Naive thymus-derived CD8-positive, alpha-beta T cell (primary cell): Measurements from ENCODE around the gene CTNNBL1. TPM values are rescaled to one million over a fixed set of nuclear protein-coding genes. Genes with fewer than 3 reads are reported as not detected.
"Not testable (repeated sequence)": the region's sequence is repeated elsewhere in the genome, so short reads cannot be mapped to it uniquely, and the experiment has no call there.

Source experiments
- ATAC-seq, 2 donors: fragments of 150-1000 bp; cut with Tn5 transposase in 1 of 2; sonication (Bioruptor Pico), chemical (Tn5 transposase) in 1 of 2; 1 replicate in 1 of 2; 2 replicates in 1 of 2; pipeline ENCODE4 v1.10.0; 2021; ENCODE audit warnings: mild to moderate bottlenecking in 2 of 2, moderate library complexity in 2 of 2
- POLR2A ChIA-PET: fragments of 350-600 bp; sonication (Branson Sonifier 250); formaldehyde crosslinking; loops from one replicate; lab custom pipeline; 2021; ENCODE audit warnings: antibody characterized with exemption; lab: Charles Lee
- DNase-seq, 10 donors: peaks; one replicate each; pipeline versions ENCODE4 v3.0.0 to v3.0.0-alpha.2; 2020 to 2022
- H3K27ac Mint-ChIP-seq, 10 donors: one replicate each; pipeline ENCODE4 v1.8.0; 2020 to 2022; ENCODE audit warnings: mild to moderate bottlenecking in 10 of 10, mixed read lengths in 10 of 10, moderate library complexity in 4 of 10, inconsistent platforms in 1 of 10
- H3K27me3 Mint-ChIP-seq, 5 donors: one replicate each; pipeline ENCODE4 v1.8.0; 2021 to 2022; ENCODE audit warnings: mixed read lengths in 5 of 5
- H3K36me3 Mint-ChIP-seq, 3 donors: one replicate each; pipeline ENCODE4 v1.8.0; 2020 to 2022; ENCODE audit warnings: mixed read lengths in 3 of 3, mild to moderate bottlenecking in 2 of 3, inconsistent platforms in 1 of 3
- H3K4me1 Mint-ChIP-seq, 4 donors: one replicate each; pipeline ENCODE4 v1.8.0; 2021 to 2022; ENCODE audit warnings: mixed read lengths in 4 of 4
- H3K4me3 Mint-ChIP-seq, 10 donors: one replicate each; pipeline ENCODE4 v1.8.0; 2020 to 2022; ENCODE audit warnings: mild to moderate bottlenecking in 10 of 10, mixed read lengths in 10 of 10, moderate library complexity in 6 of 10, inconsistent platforms in 1 of 10
- H3K9me3 Mint-ChIP-seq, 9 donors: one replicate each; pipeline ENCODE4 v1.8.0; 2020 to 2022; ENCODE audit warnings: mixed read lengths in 9 of 9, mild to moderate bottlenecking in 3 of 9, inconsistent platforms in 1 of 9, moderate library complexity in 1 of 9
- polyA plus RNA-seq, 3 donors: library from polyadenylated mRNA; unstranded; fragments of 300-500 nt; fragmentation: Illumina TruSeq; gene quantifications; one replicate each; pipeline ENCODE4 v1.2.3, GENCODE V29; 2021
- total RNA-seq, 8 experiments: library from RNA in 2 of 8; stranded (reverse) in 2 of 8; gene quantifications; one replicate each; pipeline ENCODE4 v1.2.3 and lab custom pipeline; 2021 to 2026

Gene CTNNBL1
- total and polyA plus RNA-seq, 5 experiments from 2014 or later, result 46.9 to 95.8 (median 85.1) TPM

DNA sequence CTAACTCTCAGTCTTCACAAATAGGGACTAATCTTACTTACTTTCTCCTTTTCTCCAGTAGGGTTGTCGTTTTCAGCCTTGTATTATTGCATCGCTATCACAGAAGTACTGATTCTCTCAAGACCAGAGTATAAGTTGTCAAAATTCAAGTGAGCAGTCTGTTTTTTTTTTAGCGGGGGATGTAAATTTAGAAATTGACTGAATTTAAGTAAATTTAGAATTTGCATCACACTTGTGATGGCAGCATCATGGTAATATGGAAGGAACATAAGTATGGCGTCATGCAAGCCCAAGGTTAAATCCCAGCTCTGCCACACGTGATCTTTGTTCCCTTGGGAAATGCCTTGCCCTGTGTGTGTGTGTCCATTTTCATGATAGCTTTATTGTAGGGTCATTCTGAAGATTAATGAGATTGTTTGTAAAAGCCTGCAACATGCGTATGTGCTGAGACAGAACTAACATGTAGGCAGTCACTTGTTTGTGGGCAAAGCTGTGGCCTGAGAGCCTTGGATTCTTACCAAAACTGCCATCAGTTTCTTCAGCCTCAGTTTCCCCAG, 156.3 kb downstream of the CTNNBL1 start:
- no peaks in the 10 kb centered on the region for H3K9me3 Mint-ChIP-seq
- H3K27me3 Mint-ChIP-seq, result no peaks in the 10 kb centered on the region
- peaks cover 0 to 82% (median 24%) of the 10 kb centered on the region in 3 donors for H3K36me3 Mint-ChIP-seq
- peaks cover 0 to 2% (median 0%) of the 10 kb centered on the region in 4 donors for H3K4me1 Mint-ChIP-seq
- ATAC-seq, result no peak
- no peak for DNase-seq
- H3K4me3 Mint-ChIP-seq, result no peak overlapping the region
- H3K27ac Mint-ChIP-seq, result no peak overlapping the region
- POLR2A ChIA-PET, result no interaction called here

DNA sequence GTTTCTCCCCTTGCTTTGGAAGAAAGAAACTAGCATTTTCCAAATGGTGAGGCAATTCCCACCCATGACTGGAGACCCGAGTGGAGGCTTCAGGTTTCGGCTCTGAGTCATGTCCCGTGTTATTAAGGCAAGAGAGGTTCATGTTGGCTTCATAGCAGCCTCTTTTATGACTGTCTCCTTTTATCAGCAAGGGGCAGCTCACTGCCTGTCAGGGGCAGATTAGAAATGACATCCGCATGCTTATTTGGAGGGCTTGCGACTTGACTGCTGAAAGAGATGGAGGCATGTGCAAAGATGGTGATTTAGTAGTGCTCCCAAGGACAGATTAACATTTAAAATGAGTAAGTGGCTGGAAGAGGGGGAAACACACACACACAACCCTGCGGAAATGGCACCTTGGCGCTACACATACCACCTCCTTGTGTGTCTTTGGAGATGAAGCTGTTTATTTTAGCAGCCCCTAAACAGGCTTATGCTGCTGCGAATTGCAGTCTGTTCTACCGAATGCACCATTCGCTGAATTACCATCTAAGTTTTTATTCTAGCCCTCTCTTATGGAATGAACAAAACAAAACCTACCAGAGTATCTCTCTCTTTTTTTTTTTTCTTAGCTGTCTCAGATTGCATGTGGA, 157.0 kb downstream of the CTNNBL1 start:
- POLR2A ChIA-PET, result no interaction called here
- ATAC-seq, result no peak
- no peak overlapping the region for H3K27ac Mint-ChIP-seq
- H3K4me3 Mint-ChIP-seq, result no peak overlapping the region
- H3K4me1 Mint-ChIP-seq, result peaks cover 0 to 2% (median 0%) of the 10 kb centered on the region in 4 donors
- peaks cover 0 to 81% (median 24%) of the 10 kb centered on the region in 3 donors for H3K36me3 Mint-ChIP-seq
- no peaks in the 10 kb centered on the region for H3K9me3 Mint-ChIP-seq
- no peaks in the 10 kb centered on the region for H3K27me3 Mint-ChIP-seq
- DNase-seq, result no peak

DNA sequence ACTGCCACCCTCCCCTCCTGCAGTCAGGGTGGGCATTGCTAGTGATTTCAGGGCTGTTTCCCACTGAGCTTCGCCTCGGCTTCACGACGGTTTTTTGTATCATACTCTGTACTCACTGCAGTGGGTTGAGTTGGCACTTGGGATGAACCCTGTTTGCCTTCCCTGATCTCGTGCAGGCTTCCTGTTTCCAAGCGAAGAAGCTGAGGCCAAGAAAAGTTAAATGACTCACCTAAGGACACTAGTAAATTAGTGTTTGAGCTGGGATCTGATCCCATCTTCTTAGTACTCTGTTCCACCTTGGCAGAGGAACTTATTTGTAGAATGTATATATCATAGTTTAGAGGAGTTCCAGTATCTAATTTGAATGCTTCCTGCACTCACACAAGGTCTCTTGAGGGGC, 158.8 kb downstream of the CTNNBL1 start:
- Mint-ChIP-seq H3K4me1 (peaks cover 0 to 5% (median 0%) of the 10 kb centered on the region in 4 donors), H3K27me3 (no peaks in the 10 kb centered on the region), H3K9me3 (no peaks in the 10 kb centered on the region), H3K36me3 (peaks cover 0 to 74% (median 18%) of the 10 kb centered on the region in 3 donors), H3K27ac (no peak overlapping the region), H3K4me3 (no peak overlapping the region)
- DNase-seq (no peak), ATAC-seq (no peak)
- POLR2A ChIA-PET, result no interaction called here

DNA sequence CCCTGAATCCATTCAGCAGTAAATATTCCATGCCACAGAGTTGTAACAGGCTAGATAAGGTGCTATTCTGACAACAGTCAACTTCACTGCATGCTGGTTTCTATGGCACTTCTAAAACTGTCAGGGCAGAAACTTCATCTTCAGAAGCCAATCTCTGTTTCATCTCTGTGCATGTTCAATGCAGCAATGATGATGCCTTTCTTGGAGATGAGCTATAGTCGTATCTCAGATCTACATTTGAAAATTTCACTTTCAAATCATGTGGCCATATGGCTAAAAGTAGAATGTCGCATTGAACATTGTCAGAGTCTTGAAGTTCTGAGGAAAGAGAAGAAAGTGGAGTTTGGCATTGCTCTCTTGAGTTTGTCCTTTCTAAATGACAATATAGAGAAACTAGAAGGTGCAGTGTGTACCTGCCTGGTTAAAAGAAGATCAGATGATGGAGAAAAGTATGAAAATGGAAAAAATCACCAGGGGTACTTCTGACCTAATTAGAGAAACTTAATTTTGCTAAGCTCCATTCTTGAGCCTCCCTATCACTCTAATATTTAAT, 160.1 kb downstream of the CTNNBL1 start:
- Mint-ChIP-seq H3K4me3 (no peak overlapping the region), H3K27ac (no peak overlapping the region), H3K27me3 (no peaks in the 10 kb centered on the region), H3K36me3 (peaks cover 0 to 73% (median 13%) of the 10 kb centered on the region in 3 donors), H3K9me3 (no peaks in the 10 kb centered on the region), H3K4me1 (peaks cover 0 to 5% (median 0%) of the 10 kb centered on the region in 4 donors)
- ATAC-seq, result no peak
- POLR2A ChIA-PET, result no interaction called here
- no peak for DNase-seq

DNA sequence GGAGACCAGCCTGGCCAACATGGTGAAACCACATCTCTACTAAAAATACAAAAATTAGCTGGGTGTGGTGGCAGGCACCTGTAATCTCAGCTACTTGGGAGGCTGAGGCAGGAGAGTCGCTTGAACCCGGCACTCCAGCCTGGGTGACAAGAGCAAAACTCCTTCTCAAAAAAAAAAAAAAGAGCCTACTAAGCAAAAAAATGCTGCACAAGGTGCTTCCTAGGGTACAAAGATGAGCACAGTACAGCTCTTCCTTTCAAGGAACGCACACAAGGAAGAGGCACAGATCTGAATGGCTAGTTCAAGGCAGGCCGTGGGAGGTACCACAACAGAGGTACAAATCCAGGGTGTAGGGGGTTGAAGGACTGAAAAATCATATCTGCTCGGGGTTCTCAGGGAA, 162.2 kb downstream of the CTNNBL1 start:
- H3K4me1 Mint-ChIP-seq, DNase-seq, H3K4me3 Mint-ChIP-seq, POLR2A ChIA-PET, ATAC-seq, H3K27me3 Mint-ChIP-seq, H3K9me3 Mint-ChIP-seq: not testable (repeated sequence)
- Mint-ChIP-seq H3K27ac (peak overlapping the region in 1 of 10 donors; percentile 23), H3K36me3 (peaks cover 0 to 74% (median 22%) of the 10 kb centered on the region in 3 donors)

GRCh38 chr20:37856932-37857660, 163.3 kb downstream of the CTNNBL1 start:
- ATAC-seq (no peak), DNase-seq (no peak)
- Mint-ChIP-seq H3K9me3 (no peaks in the 10 kb centered on the region), H3K4me1 (peaks cover 0 to 5% (median 0%) of the 10 kb centered on the region in 4 donors), H3K36me3 (peaks cover 0 to 76% (median 16%) of the 10 kb centered on the region in 3 donors), H3K4me3 (no peak overlapping the region), H3K27me3 (no peaks in the 10 kb centered on the region), H3K27ac (peak overlapping the region in 1 of 10 donors; percentile 83)
- POLR2A ChIA-PET, result no interaction called here

DNA sequence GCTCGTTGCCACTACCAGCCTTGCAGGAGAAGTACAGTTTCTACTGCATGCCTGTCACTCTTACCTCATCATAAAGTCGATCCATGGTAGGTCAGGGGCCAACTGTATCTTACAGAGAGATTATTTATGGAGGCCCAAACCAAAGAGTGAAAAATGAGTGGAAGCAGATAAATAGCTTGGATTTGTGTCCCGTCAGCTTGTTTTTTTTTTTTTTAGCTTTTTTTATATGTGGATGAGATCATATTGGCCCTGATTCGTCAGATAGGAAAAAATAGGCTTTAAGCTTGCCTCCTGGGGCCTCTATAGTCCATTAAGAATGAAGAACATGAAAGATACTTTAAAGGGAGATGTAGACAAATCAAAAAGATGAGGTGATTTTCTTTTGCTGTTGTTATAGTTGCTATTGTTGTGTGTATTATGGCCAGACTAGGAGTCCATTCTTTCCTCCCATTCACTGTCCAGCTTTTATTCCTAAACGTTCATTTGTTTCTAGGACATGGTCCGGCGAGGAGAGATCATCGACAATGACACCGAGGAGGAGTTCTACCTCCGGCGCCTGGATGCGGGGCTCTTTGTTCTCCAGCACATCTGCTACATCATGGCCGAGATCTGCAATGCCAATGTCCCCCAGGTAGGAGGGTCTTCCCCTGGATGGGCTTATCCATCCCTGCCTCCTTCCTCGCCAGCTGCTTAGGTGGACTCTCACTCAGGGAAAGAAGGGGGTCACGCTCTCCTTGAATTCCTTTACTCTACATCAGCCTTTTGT, 165.8 kb downstream of the CTNNBL1 start:
- no peak for DNase-seq
- H3K4me1 Mint-ChIP-seq, result peaks cover 0 to 5% (median 0%) of the 10 kb centered on the region in 4 donors
- no peak overlapping the region for H3K4me3 Mint-ChIP-seq
- H3K9me3 Mint-ChIP-seq, result no peaks in the 10 kb centered on the region
- peak overlapping the region in 1 of 10 donors; percentile 22 for H3K27ac Mint-ChIP-seq
- ATAC-seq, result no peak
- peaks cover 0 to 82% (median 24%) of the 10 kb centered on the region in 3 donors for H3K36me3 Mint-ChIP-seq
- no peaks in the 10 kb centered on the region for H3K27me3 Mint-ChIP-seq
- POLR2A ChIA-PET, result no interaction called here

DNA sequence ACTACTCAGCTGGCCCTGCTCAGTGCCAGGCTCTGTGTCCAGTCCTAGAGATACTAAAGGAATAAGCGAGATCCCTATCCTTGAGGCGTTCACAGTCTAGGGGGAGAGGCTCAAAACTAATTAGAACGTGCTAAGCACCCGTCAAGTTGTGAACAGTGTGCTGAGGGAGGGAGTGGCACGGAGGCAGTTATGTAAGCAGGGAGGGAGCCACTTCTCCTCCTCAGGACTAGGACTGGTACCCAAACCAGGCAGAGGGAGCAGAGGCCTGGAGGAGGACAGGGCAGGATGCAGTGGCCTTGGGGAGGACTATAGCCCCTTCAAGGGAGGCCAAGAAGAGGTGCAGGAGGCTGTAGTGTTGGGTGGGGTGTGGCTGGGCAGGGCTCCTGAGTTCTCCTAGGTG, 169.5 kb downstream of the CTNNBL1 start:
- H3K27me3 Mint-ChIP-seq, result no peaks in the 10 kb centered on the region
- no peak for ATAC-seq
- H3K9me3 Mint-ChIP-seq, result no peaks in the 10 kb centered on the region
- H3K36me3 Mint-ChIP-seq, result peaks cover 0 to 78% (median 17%) of the 10 kb centered on the region in 3 donors
- H3K27ac Mint-ChIP-seq, result peak overlapping the region in 2 of 10 donors; percentile 26 to 83
- no peak overlapping the region for H3K4me3 Mint-ChIP-seq
- POLR2A ChIA-PET, result no interaction called here
- H3K4me1 Mint-ChIP-seq, result peaks cover 0 to 2% (median 0%) of the 10 kb centered on the region in 4 donors
- DNase-seq, result no peak

GRCh38 chr20:37864298-37864697, 170.5 kb downstream of the CTNNBL1 start:
- DNase-seq (no peak), ATAC-seq (no peak)
- H3K36me3 Mint-ChIP-seq, result peaks cover 0 to 77% (median 16%) of the 10 kb centered on the region in 3 donors
- H3K4me1 Mint-ChIP-seq, result peaks cover 0 to 3% (median 0%) of the 10 kb centered on the region in 4 donors
- H3K9me3 Mint-ChIP-seq, result no peaks in the 10 kb centered on the region
- POLR2A ChIA-PET, result no interaction called here
- no peaks in the 10 kb centered on the region for H3K27me3 Mint-ChIP-seq
- H3K4me3 Mint-ChIP-seq, result peak overlapping the region in 1 of 10 donors; percentile 67
- H3K27ac Mint-ChIP-seq, result peak overlapping the region in 2 of 10 donors; percentile 28 to 66

DNA sequence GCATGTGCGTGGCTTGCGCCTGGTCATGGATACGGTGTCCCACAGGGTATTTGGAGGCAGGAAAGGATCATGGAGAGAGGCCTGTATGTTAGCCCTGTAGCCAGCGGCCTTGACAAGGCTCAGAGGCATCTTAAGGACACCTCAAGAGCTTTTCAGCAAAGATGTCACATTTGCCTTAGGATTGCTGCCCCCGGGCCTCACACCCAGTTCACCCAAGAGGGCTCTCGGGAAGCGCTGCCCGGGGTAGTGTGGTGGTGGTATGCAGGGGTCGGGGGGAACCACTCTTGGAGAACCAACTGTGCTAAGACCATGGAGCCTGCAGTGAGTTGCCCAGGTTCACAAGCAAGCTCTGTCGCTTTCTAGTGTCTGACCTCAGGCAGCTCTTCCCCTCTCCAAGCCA, 172.2 kb downstream of the CTNNBL1 start:
- Mint-ChIP-seq H3K27ac (peak overlapping the region in 1 of 10 donors; percentile 13), H3K4me1 (peaks cover 0 to 7% (median 0%) of the 10 kb centered on the region in 4 donors), H3K4me3 (no peak overlapping the region), H3K27me3 (no peaks in the 10 kb centered on the region), H3K36me3 (peaks cover 8 to 78% (median 18%) of the 10 kb centered on the region in 3 donors), H3K9me3 (no peaks in the 10 kb centered on the region)
- no peak for ATAC-seq
- POLR2A ChIA-PET, result no interaction called here
- DNase-seq, result no peak

DNA sequence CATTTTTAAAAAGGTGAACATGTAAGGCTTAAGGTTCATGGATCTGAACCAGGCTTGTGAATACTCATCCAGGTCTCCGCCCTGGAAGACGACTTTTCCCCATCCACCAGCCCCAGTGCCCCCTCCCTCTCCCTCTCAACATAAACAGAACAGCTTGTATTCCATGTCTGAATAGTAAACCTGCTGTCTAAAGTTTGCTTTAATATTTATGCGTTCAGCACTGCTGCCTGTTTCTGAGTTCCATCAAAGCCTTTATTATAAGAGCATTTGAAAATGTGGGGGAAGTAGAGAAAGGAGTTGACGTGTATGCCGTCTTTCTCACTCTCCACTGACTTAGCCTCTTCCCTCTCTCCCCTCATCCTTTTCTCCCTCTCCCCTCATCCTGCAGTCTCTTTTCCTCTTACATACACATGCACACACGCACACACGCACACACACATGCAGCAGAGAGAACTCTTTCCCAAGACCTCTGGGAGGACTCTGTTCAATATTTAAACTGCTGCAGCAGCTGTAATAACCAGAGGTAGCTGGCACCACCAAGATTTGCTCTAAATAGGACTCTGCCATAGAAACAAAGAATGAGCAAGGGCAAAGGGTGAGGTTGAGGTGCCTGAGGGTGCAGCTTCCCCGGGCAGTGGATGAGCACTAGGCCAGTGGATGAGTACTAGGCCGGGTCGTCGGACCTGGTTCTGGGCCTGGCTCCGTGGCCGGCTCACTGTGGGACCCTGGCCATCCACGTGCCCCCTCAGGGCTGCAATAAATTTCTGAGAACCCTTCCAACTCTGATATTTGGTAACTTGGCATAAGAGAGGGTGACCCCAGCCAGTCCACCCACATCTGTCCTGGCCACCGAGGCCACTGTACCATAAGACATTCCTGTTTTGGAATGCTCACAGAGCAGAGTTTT, 173.7 kb downstream of the CTNNBL1 start:
- DNase-seq (no peak), ATAC-seq (no peak)
- Mint-ChIP-seq H3K36me3 (peaks cover 8 to 79% (median 18%) of the 10 kb centered on the region in 3 donors), H3K27ac (peak overlapping the region in 2 of 10 donors; percentile 65 to 78), H3K27me3 (no peaks in the 10 kb centered on the region), H3K9me3 (no peaks in the 10 kb centered on the region), H3K4me1 (peaks cover 0 to 7% (median 0%) of the 10 kb centered on the region in 4 donors), H3K4me3 (no peak overlapping the region)
- POLR2A ChIA-PET, result no interaction called here
